ENCODE results near the gene PAK4. TPM values are rescaled to one million over a fixed set of nuclear protein-coding genes. Genes with fewer than 3 reads are reported as not detected.

Gene PAK4
- total and polyA plus RNA-seq, 2 donors from 2014 or later, result 52.5 to 55.6 TPM

GRCh38 chr19:39200803-39201115 lies 75.2 kb downstream of the PAK4 start:
- no peak for DNase-seq
- peaks cover 0 to 7% (median 0%) of the 10 kb centered on the region in 3 donors for H3K4me1 ChIP-seq (ENCODE audit: control insufficient read depth in 2 of 3, insufficient read depth in 2 of 3, low read depth in 1 of 3, low read length in 3 of 3)
- no peak for TF ChIP-seq CTCF (IDR thresholded peaks at IDR 0.05; ENCODE audit: borderline replicate concordance, extremely low read depth, insufficient read depth)
- no peak overlapping the region for H3K4me3 ChIP-seq (ENCODE audit: low read length in 3 of 3)
- intact Hi-C loops (cut with DNase I), result no loop called here
- H3K27ac ChIP-seq (ENCODE audit: low read depth in 2 of 2, low read length in 2 of 2), result no peak overlapping the region
- FAIRE-seq, result no peak
- no peaks in the 10 kb centered on the region for H3K9me3 ChIP-seq (ENCODE audit: control insufficient read depth in 2 of 3, insufficient read depth in 1 of 3, low read length in 3 of 3)
- peaks cover 6% of the 10 kb centered on the region for H3K27me3 ChIP-seq (ENCODE audit: control insufficient read depth, insufficient read depth, low read length)
- H3K9ac ChIP-seq (ENCODE audit: low read length in 3 of 3), result no peak overlapping the region
- H3K36me3 ChIP-seq (ENCODE audit: control insufficient read depth in 2 of 3, insufficient read depth in 3 of 3, low read length in 3 of 3), result no peaks in the 10 kb centered on the region

GRCh38 chr19:39202998-39203355 lies 77.4 kb downstream of the PAK4 start:
- H3K9ac ChIP-seq (ENCODE audit: low read length in 3 of 3), result no peak overlapping the region
- TF ChIP-seq CTCF (IDR thresholded peaks at IDR 0.05; ENCODE audit: borderline replicate concordance, extremely low read depth, insufficient read depth), result no peak
- DNase-seq (no peak), FAIRE-seq (no peak)
- intact Hi-C loops (cut with DNase I), result no loop called here
- peaks cover 2% of the 10 kb centered on the region for H3K27me3 ChIP-seq (ENCODE audit: control insufficient read depth, insufficient read depth, low read length)
- no peaks in the 10 kb centered on the region for H3K36me3 ChIP-seq (ENCODE audit: control insufficient read depth in 2 of 3, insufficient read depth in 3 of 3, low read length in 3 of 3)
- H3K4me3 ChIP-seq (ENCODE audit: low read length in 3 of 3), result no peak overlapping the region
- peaks cover 0 to 2% (median 0%) of the 10 kb centered on the region in 3 donors for H3K4me1 ChIP-seq (ENCODE audit: control insufficient read depth in 2 of 3, insufficient read depth in 2 of 3, low read depth in 1 of 3, low read length in 3 of 3)
- no peaks in the 10 kb centered on the region for H3K9me3 ChIP-seq (ENCODE audit: control insufficient read depth in 2 of 3, insufficient read depth in 1 of 3, low read length in 3 of 3)
- H3K27ac ChIP-seq (ENCODE audit: low read depth in 2 of 2, low read length in 2 of 2), result no peak overlapping the region

- no peak for DNase-seq
- Histone ChIP-seq H3K27me3 (ENCODE audit: control insufficient read depth, insufficient read depth, low read length) (peaks cover 2% of the 10 kb centered on the region), H3K27ac (ENCODE audit: low read depth in 2 of 2, low read length in 2 of 2) (no peak within 1 kb of the TSS), H3K9ac (ENCODE audit: low read length in 3 of 3) (no peak within 1 kb of the TSS), H3K4me3 (ENCODE audit: low read length in 3 of 3) (no peak within 1 kb of the TSS), H3K4me1 (ENCODE audit: control insufficient read depth in 2 of 3, insufficient read depth in 2 of 3, low read depth in 1 of 3, low read length in 3 of 3) (peaks cover 0 to 2% (median 0%) of the 10 kb centered on the region in 3 donors), H3K36me3 (ENCODE audit: control insufficient read depth in 2 of 3, insufficient read depth in 3 of 3, low read length in 3 of 3) (no peaks in the 10 kb centered on the region), H3K9me3 (ENCODE audit: control insufficient read depth in 2 of 3, insufficient read depth in 1 of 3, low read length in 3 of 3) (no peaks in the 10 kb centered on the region)
- intact Hi-C loops (cut with DNase I), result no loop called here
- no peak for TF ChIP-seq CTCF (IDR thresholded peaks at IDR 0.05; ENCODE audit: borderline replicate concordance, extremely low read depth, insufficient read depth)
- FAIRE-seq, result no peak
Measured at GRCh38 chr19:39203372-39204341, 78.1 kb downstream of the PAK4 start, which contains the start of gene SYCN. Gene SYCN (minus strand): TSS chr19:39204263. CDS start chr19:39204254, 9 bp downstream.
